Astrocyte of the cerebellum (primary cell): ENCODE results near the gene SLC25A42.
"Not testable (repeated sequence)": the region's sequence is repeated elsewhere in the genome, so short reads cannot be mapped to it uniquely, and the experiment has no call there.

Source experiments
- DNase-seq: peaks from one replicate; pipeline ENCODE4 v3.0.0-alpha.2; 2011; ENCODE audit warnings: low read depth
- H3K4me3 ChIP-seq: 2 replicates; pipeline ENCODE4 v1.5.1; 2011; ENCODE audit warnings: mild to moderate bottlenecking, low read depth, low read length, moderate library complexity
- in situ Hi-C: cut with HindIII; loops from 2 replicates; pipeline ENCODE4 v1.10.0; 2017; ENCODE audit warnings: low sequenced_read_pairs
- TF ChIP-seq, protein P1 (sequence below): IDR thresholded peaks from 2 replicates; pipeline ENCODE4 v1.5.1; 2012; ENCODE audit warnings: low read length, low read depth, moderate library complexity, mild to moderate bottlenecking; ENCODE audit errors: missing control alignments

The SLC25A42 gene

GRCh38 chr19:19126102-19126501, 62.3 kb downstream of the SLC25A42 start:
- H3K4me3 ChIP-seq: no peak overlapping the region
- TF ChIP-seq, protein P1, sequence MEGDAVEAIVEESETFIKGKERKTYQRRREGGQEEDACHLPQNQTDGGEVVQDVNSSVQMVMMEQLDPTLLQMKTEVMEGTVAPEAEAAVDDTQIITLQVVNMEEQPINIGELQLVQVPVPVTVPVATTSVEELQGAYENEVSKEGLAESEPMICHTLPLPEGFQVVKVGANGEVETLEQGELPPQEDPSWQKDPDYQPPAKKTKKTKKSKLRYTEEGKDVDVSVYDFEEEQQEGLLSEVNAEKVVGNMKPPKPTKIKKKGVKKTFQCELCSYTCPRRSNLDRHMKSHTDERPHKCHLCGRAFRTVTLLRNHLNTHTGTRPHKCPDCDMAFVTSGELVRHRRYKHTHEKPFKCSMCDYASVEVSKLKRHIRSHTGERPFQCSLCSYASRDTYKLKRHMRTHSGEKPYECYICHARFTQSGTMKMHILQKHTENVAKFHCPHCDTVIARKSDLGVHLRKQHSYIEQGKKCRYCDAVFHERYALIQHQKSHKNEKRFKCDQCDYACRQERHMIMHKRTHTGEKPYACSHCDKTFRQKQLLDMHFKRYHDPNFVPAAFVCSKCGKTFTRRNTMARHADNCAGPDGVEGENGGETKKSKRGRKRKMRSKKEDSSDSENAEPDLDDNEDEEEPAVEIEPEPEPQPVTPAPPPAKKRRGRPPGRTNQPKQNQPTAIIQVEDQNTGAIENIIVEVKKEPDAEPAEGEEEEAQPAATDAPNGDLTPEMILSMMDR: no peak
- DNase-seq: no peak
- in situ Hi-C loops: no loop called here

DNA sequence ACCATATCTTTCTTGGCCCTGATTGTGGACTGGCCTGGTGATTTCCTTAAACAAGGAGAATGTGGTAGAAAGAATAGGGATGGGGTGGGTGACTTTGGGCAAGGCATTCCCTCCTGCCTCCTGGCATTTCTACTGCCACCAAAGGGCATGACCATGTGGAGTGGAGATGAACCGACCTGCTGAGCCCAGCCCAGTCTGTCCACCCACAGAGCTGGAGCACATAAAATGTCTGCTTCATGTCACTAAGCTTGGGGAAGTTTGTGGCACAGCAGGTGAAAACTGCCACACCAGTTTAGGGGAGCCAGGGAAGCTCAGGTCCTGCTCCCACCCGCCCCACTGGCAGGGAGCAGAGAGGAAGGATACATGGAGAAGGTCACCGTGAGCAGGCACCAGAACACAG, 68.2 kb downstream of the SLC25A42 start:
- no peak for DNase-seq
- H3K4me3 ChIP-seq: no peak overlapping the region
- in situ Hi-C loops: no loop called here
- TF ChIP-seq, protein P1: no peak

GRCh38 chr19:19132912-19133311, 69.1 kb downstream of the SLC25A42 start:
- H3K4me3 ChIP-seq: no peak overlapping the region
- DNase-seq: no peak
- in situ Hi-C loops: no loop called here
- TF ChIP-seq, protein P1: no peak

GRCh38 chr19:19133985-19134384, 70.2 kb downstream of the SLC25A42 start:
- in situ Hi-C loops: no loop called here
- no peak for DNase-seq
- H3K4me3 ChIP-seq: no peak overlapping the region
- TF ChIP-seq, protein P1: no peak

- TF ChIP-seq, protein P1: no peak
- in situ Hi-C loops: no loop called here
- H3K4me3 ChIP-seq: no peak overlapping the region
- no peak for DNase-seq
These were observed 70.9 kb downstream of the SLC25A42 start for GRCh38 chr19:19134687-19135158.

DNA sequence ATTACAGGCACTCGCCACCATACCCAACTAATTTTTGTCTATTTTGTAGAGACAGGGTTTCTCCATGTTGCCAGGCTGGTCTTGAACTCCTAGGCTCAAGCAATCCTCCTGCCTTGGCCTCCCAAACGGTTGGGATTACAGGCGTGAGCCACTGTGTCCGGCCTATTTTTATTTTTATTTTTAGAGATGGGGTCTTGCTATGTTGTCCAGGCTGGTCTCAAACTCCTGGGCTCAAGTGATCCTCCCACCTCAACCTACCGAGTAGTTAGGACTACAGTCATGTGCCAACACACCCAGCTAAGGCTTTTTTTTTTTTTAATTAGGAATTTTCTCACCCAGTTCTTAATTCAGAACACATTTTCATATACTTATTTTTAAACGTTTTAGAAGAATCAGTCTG, 71.9 kb downstream of the SLC25A42 start:
- in situ Hi-C loops, H3K4me3 ChIP-seq, DNase-seq: not testable (repeated sequence)

DNA sequence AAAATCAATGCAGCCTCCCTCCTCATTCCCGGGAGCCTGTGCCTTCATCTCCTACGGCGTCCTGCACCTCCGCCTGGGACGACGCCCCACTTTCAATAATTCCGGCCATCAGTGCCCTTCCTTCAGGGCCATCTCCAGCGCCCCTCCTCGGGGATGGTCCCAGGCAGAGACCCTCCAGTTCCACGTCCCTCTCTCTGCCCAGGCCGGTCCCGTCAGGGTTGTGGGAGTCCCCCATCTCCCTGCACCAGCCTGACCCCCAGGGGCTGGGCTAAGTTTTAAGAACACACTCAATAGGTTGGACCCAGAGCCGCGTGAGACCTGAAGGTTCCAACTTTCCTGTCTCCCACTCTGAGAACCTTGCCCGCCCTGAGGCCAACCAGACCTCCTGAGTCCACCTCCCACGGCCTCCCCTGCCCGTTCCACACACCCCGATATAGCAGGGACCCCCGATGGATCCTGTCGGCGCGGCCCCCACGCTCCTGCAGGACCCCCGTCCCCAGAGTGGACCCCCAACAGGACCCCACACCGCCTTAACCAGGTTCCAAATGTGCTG, 73.8 kb downstream of the SLC25A42 start:
- H3K4me3 ChIP-seq: peak overlapping the region; percentile 97
- DNase-seq: no peak
- in situ Hi-C loops: no loop called here

More for the DNA sequence above, 73.8 kb downstream of the SLC25A42 start:
- TF ChIP-seq, protein P1: no peak
